GM23338 (cell line): ENCODE data around the gene TMPRSS9.

Experiments
- CREB1 ChIP-seq: fragments of 250-450 bp; sonication (Bioruptor Pico); IDR thresholded peaks from 2 replicates; pipeline ENCODE4 v1.5.0; 2020; ENCODE audit warnings: low read depth, mild to moderate bottlenecking, moderate library complexity
- EZH2 ChIP-seq: fragments of 200-600 bp; sonication (generic); IDR thresholded peaks from one replicate; pipeline ENCODE4 v1.8.0; 2017; ENCODE audit warnings: antibody characterized with exemption, mild to moderate bottlenecking, low read depth; ENCODE audit not compliant: unreplicated experiment
- EZH2phosphoT487 ChIP-seq: fragments of 200-600 bp; sonication (generic); IDR thresholded peaks from one replicate; pipeline ENCODE4 v1.8.1; 2018; ENCODE audit warnings: antibody characterized with exemption; ENCODE audit not compliant: unreplicated experiment
- JUNB ChIP-seq: IDR thresholded peaks from one replicate; pipeline ENCODE4 v1.6.1; 2016; ENCODE audit warnings: antibody characterized with exemption; ENCODE audit not compliant: unreplicated experiment
- NANOG ChIP-seq: IDR thresholded peaks from 2 replicates; pipeline ENCODE4 v1.6.1; 2016; ENCODE audit warnings: antibody characterized with exemption, borderline replicate concordance
- POLR2AphosphoS5 ChIP-seq: IDR thresholded peaks from 2 replicates; pipeline ENCODE4 v1.6.1; 2016; ENCODE audit warnings: antibody characterized with exemption, low read depth
- STAT1 ChIP-seq: IDR thresholded peaks from one replicate; pipeline ENCODE4 v1.6.1; 2016; ENCODE audit warnings: antibody characterized with exemption; ENCODE audit not compliant: unreplicated experiment
- ZNF114 ChIP-seq: fragments of 250-450 bp; sonication (Bioruptor Pico); IDR thresholded peaks from 2 replicates; pipeline ENCODE4 v1.5.0; 2020; ENCODE audit warnings: mild to moderate bottlenecking, moderate library complexity
- ZNF331 ChIP-seq: fragments of 250-450 bp; sonication (Bioruptor Pico); IDR thresholded peaks from 2 replicates; pipeline ENCODE4 v1.5.0; 2020; ENCODE audit warnings: low read depth, mild to moderate bottlenecking, moderate library complexity
- TF ChIP-seq, protein P1 (sequence below), 2 experiments: fragments of 200-600 bp in 1 of 2; sonication (generic) in 1 of 2; conservative IDR thresholded peaks; 2 replicates each; pipeline versions ENCODE4 v1.5.1 to v1.6.1; 2016 to 2017; ENCODE audit warnings: antibody characterized with exemption in 2 of 2, low read depth in 2 of 2, mild to moderate bottlenecking in 2 of 2, moderate library complexity in 1 of 2
- TF ChIP-seq, protein P2 (sequence below): IDR thresholded peaks from one replicate; pipeline ENCODE4 v1.6.1; 2018; ENCODE audit warnings: antibody characterized with exemption; ENCODE audit not compliant: unreplicated experiment
- TF ChIP-seq, protein P3 (sequence below): IDR thresholded peaks from 2 replicates; pipeline ENCODE4 v1.6.1; 2016; ENCODE audit warnings: antibody characterized with exemption
- TF ChIP-seq, protein P4 (sequence below): fragments of 250-450 bp; sonication (Bioruptor Pico); IDR thresholded peaks from 2 replicates; pipeline ENCODE4 v1.5.0; 2020; ENCODE audit warnings: mild to moderate bottlenecking, moderate library complexity

DNA sequence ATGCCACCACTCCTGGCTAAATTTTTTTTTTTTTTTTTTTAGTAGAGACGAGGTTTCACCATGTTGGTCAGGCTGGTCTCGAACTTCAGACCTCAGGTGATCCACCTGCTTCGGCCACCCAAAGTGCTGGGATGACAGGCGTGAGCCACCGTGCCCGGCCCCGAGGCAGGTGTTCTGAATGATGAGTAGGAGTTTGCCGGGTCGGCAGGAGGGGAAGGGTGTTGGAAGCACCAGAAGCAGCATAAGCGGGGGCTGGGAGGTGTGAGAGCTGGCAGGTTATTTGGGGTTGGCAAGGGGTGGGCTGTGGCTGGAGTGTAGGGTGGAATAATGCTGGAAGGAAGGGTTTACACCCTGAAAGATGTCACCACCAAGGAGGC is 29.8 kb upstream of the TMPRSS9 start:
- TF ChIP-seq, protein P1, sequence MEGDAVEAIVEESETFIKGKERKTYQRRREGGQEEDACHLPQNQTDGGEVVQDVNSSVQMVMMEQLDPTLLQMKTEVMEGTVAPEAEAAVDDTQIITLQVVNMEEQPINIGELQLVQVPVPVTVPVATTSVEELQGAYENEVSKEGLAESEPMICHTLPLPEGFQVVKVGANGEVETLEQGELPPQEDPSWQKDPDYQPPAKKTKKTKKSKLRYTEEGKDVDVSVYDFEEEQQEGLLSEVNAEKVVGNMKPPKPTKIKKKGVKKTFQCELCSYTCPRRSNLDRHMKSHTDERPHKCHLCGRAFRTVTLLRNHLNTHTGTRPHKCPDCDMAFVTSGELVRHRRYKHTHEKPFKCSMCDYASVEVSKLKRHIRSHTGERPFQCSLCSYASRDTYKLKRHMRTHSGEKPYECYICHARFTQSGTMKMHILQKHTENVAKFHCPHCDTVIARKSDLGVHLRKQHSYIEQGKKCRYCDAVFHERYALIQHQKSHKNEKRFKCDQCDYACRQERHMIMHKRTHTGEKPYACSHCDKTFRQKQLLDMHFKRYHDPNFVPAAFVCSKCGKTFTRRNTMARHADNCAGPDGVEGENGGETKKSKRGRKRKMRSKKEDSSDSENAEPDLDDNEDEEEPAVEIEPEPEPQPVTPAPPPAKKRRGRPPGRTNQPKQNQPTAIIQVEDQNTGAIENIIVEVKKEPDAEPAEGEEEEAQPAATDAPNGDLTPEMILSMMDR (conservative IDR thresholded peaks at IDR 0.05; ENCODE audit: low read depth in 2 of 2) = no peak
- TF ChIP-seq EZH2 (no peak), POLR2AphosphoS5 (no peak), CREB1 (CRISPR knock-in tag) (no peak), EZH2phosphoT487 (no peak), STAT1 (no peak), NANOG (no peak), JUNB (no peak), ZNF331 (CRISPR knock-in tag) (no peak), ZNF114 (CRISPR knock-in tag) (no peak)
- TF ChIP-seq, protein P2, sequence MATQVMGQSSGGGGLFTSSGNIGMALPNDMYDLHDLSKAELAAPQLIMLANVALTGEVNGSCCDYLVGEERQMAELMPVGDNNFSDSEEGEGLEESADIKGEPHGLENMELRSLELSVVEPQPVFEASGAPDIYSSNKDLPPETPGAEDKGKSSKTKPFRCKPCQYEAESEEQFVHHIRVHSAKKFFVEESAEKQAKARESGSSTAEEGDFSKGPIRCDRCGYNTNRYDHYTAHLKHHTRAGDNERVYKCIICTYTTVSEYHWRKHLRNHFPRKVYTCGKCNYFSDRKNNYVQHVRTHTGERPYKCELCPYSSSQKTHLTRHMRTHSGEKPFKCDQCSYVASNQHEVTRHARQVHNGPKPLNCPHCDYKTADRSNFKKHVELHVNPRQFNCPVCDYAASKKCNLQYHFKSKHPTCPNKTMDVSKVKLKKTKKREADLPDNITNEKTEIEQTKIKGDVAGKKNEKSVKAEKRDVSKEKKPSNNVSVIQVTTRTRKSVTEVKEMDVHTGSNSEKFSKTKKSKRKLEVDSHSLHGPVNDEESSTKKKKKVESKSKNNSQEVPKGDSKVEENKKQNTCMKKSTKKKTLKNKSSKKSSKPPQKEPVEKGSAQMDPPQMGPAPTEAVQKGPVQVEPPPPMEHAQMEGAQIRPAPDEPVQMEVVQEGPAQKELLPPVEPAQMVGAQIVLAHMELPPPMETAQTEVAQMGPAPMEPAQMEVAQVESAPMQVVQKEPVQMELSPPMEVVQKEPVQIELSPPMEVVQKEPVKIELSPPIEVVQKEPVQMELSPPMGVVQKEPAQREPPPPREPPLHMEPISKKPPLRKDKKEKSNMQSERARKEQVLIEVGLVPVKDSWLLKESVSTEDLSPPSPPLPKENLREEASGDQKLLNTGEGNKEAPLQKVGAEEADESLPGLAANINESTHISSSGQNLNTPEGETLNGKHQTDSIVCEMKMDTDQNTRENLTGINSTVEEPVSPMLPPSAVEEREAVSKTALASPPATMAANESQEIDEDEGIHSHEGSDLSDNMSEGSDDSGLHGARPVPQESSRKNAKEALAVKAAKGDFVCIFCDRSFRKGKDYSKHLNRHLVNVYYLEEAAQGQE = no peak
- TF ChIP-seq, protein P3, sequence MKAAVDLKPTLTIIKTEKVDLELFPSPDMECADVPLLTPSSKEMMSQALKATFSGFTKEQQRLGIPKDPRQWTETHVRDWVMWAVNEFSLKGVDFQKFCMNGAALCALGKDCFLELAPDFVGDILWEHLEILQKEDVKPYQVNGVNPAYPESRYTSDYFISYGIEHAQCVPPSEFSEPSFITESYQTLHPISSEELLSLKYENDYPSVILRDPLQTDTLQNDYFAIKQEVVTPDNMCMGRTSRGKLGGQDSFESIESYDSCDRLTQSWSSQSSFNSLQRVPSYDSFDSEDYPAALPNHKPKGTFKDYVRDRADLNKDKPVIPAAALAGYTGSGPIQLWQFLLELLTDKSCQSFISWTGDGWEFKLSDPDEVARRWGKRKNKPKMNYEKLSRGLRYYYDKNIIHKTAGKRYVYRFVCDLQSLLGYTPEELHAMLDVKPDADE = no peak
- TF ChIP-seq, protein P4, sequence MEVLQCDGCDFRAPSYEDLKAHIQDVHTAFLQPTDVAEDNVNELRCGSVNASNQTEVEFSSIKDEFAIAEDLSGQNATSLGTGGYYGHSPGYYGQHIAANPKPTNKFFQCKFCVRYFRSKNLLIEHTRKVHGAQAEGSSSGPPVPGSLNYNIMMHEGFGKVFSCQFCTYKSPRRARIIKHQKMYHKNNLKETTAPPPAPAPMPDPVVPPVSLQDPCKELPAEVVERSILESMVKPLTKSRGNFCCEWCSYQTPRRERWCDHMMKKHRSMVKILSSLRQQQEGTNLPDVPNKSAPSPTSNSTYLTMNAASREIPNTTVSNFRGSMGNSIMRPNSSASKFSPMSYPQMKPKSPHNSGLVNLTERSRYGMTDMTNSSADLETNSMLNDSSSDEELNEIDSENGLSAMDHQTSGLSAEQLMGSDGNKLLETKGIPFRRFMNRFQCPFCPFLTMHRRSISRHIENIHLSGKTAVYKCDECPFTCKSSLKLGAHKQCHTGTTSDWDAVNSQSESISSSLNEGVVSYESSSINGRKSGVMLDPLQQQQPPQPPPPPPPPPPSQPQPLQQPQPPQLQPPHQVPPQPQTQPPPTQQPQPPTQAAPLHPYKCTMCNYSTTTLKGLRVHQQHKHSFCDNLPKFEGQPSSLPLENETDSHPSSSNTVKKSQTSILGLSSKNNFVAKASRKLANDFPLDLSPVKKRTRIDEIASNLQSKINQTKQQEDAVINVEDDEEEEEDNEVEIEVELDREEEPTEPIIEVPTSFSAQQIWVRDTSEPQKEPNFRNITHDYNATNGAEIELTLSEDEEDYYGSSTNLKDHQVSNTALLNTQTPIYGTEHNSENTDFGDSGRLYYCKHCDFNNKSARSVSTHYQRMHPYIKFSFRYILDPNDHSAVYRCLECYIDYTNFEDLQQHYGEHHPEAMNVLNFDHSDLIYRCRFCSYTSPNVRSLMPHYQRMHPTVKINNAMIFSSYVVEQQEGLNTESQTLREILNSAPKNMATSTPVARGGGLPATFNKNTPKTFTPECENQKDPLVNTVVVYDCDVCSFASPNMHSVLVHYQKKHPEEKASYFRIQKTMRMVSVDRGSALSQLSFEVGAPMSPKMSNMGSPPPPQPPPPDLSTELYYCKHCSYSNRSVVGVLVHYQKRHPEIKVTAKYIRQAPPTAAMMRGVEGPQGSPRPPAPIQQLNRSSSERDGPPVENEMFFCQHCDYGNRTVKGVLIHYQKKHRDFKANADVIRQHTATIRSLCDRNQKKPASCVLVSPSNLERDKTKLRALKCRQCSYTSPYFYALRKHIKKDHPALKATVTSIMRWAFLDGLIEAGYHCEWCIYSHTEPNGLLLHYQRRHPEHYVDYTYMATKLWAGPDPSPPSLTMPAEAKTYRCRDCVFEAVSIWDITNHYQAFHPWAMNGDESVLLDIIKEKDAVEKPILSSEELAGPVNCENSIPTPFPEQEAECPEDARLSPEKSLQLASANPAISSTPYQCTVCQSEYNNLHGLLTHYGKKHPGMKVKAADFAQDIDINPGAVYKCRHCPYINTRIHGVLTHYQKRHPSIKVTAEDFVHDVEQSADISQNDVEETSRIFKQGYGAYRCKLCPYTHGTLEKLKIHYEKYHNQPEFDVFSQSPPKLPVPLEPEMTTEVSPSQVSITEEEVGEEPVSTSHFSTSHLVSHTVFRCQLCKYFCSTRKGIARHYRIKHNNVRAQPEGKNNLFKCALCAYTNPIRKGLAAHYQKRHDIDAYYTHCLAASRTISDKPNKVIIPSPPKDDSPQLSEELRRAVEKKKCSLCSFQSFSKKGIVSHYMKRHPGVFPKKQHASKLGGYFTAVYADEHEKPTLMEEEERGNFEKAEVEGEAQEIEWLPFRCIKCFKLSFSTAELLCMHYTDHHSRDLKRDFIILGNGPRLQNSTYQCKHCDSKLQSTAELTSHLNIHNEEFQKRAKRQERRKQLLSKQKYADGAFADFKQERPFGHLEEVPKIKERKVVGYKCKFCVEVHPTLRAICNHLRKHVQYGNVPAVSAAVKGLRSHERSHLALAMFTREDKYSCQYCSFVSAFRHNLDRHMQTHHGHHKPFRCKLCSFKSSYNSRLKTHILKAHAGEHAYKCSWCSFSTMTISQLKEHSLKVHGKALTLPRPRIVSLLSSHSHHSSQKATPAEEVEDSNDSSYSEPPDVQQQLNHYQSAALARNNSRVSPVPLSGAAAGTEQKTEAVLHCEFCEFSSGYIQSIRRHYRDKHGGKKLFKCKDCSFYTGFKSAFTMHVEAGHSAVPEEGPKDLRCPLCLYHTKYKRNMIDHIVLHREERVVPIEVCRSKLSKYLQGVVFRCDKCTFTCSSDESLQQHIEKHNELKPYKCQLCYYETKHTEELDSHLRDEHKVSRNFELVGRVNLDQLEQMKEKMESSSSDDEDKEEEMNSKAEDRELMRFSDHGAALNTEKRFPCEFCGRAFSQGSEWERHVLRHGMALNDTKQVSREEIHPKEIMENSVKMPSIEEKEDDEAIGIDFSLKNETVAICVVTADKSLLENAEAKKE (CRISPR knock-in tag) = no peak
